Suprapubic skin (tissue), 4 donors: ENCODE results near the gene CAMSAP1. TPM values are rescaled to one million over a fixed set of nuclear protein-coding genes. Genes with fewer than 3 reads are reported as not detected.
A peak's percentile ranks its signal among the peaks of the same experiment; 100 is the strongest.

Experiments used
- DNase-seq, 2 donors: peaks; one replicate each; pipeline ENCODE4 v3.0.0-alpha.2; 2019; ENCODE audit warnings: low spot score in 2 of 2
- H3K27ac ChIP-seq: fragments of 200-600 bp; sonication (generic); one replicate; pipeline ENCODE4 v1.5.1; 2019
- H3K27me3 ChIP-seq: fragments of 200-600 bp; sonication (generic); one replicate; pipeline ENCODE4 v1.5.1; 2019
- H3K36me3 ChIP-seq: fragments of 200-600 bp; sonication (generic); one replicate; pipeline ENCODE4 v1.5.1; 2019
- H3K4me1 ChIP-seq: fragments of 200-600 bp; sonication (generic); one replicate; pipeline ENCODE4 v1.5.1; 2019
- H3K4me3 ChIP-seq: fragments of 200-600 bp; sonication (generic); one replicate; pipeline ENCODE4 v1.5.1; 2019; ENCODE audit warnings: mild to moderate bottlenecking
- H3K9me3 ChIP-seq: fragments of 200-600 bp; sonication (generic); one replicate; pipeline ENCODE4 v1.5.1; 2019
- EP300 ChIP-seq: sonication (generic); formaldehyde crosslinking; IDR thresholded peaks from one replicate; pipeline ENCODE4 v1.6.1; 2017; ENCODE audit warnings: antibody characterized with exemption
- POLR2A ChIP-seq, 2 donors: fragments of 450-650 bp; IDR thresholded peaks; one replicate each; pipeline ENCODE4 v1.6.1; 2017; ENCODE audit warnings: antibody characterized with exemption in 2 of 2, mild to moderate bottlenecking in 2 of 2, moderate library complexity in 2 of 2
- POLR2AphosphoS5 ChIP-seq, 3 donors: sonication (generic); formaldehyde crosslinking; IDR thresholded peaks; one replicate each; pipeline ENCODE4 v1.6.1; 2017; ENCODE audit warnings: antibody characterized with exemption in 3 of 3
- WGBS: methylation state at CpG from one replicate; pipeline ENCODE4 v1.1.5; 2018; 5-methylcytosine and 5-hydroxymethylcytosine counted together
- total RNA-seq, 4 donors: library from RNA; depleted of rRNA; stranded (reverse); fragments of >200 nt; gene quantifications; one replicate each; pipeline ENCODE4 v1.1.0, GENCODE V29; 2016
- TF ChIP-seq, protein P1 (sequence below), 2 donors: fragments of 200-600 bp in 1 of 2; fragments of 450-650 bp in 1 of 2; sonication (generic) in 1 of 2; IDR thresholded peaks; one replicate each; pipeline ENCODE4 v1.5.1; 2016 to 2019; ENCODE audit warnings: antibody characterized with exemption in 2 of 2, mild to moderate bottlenecking in 1 of 2, moderate library complexity in 1 of 2

CAMSAP1 gene
- total RNA-seq, 4 donors from 2014 or later, result 42.0 to 58.3 (median 54.9) TPM

DNA sequence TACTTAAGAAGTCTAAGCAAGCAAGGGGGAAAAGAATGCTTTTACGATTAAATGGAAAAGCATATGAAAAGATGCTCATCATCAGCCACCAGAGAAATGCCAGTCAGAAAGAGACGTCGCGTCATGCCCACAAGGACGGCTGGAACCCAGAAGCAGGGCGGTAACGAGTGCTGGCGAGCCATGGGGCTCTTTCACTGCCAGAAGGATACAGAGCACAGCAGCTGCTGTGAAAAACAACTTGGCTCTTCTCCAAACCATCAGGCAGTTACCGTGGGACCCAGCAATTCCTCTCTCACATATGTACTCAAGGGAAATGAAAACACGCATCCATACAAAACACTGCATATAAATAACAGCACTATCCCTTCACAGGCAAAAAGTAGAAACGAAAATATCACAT is 95.5 kb downstream of the CAMSAP1 start:
- WGBS, result 80% methylated on average over 11 of the region's 11 CpGs
- TF ChIP-seq POLR2AphosphoS5 (IDR thresholded peaks at IDR 0.05) (no peak), POLR2A (IDR thresholded peaks at IDR 0.05) (no peak), EP300 (no peak)
- TF ChIP-seq, protein P1, sequence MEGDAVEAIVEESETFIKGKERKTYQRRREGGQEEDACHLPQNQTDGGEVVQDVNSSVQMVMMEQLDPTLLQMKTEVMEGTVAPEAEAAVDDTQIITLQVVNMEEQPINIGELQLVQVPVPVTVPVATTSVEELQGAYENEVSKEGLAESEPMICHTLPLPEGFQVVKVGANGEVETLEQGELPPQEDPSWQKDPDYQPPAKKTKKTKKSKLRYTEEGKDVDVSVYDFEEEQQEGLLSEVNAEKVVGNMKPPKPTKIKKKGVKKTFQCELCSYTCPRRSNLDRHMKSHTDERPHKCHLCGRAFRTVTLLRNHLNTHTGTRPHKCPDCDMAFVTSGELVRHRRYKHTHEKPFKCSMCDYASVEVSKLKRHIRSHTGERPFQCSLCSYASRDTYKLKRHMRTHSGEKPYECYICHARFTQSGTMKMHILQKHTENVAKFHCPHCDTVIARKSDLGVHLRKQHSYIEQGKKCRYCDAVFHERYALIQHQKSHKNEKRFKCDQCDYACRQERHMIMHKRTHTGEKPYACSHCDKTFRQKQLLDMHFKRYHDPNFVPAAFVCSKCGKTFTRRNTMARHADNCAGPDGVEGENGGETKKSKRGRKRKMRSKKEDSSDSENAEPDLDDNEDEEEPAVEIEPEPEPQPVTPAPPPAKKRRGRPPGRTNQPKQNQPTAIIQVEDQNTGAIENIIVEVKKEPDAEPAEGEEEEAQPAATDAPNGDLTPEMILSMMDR (IDR thresholded peaks at IDR 0.05), result no peak
- H3K9me3 ChIP-seq, result no peaks in the 10 kb centered on the region
- no peak overlapping the region for H3K27ac ChIP-seq
- H3K4me3 ChIP-seq, result no peak overlapping the region
- no peaks in the 10 kb centered on the region for H3K27me3 ChIP-seq
- peaks cover 70% of the 10 kb centered on the region for H3K36me3 ChIP-seq
- peak in 1 of 2 donors; percentile 28 for DNase-seq
- no peaks in the 10 kb centered on the region for H3K4me1 ChIP-seq

DNA sequence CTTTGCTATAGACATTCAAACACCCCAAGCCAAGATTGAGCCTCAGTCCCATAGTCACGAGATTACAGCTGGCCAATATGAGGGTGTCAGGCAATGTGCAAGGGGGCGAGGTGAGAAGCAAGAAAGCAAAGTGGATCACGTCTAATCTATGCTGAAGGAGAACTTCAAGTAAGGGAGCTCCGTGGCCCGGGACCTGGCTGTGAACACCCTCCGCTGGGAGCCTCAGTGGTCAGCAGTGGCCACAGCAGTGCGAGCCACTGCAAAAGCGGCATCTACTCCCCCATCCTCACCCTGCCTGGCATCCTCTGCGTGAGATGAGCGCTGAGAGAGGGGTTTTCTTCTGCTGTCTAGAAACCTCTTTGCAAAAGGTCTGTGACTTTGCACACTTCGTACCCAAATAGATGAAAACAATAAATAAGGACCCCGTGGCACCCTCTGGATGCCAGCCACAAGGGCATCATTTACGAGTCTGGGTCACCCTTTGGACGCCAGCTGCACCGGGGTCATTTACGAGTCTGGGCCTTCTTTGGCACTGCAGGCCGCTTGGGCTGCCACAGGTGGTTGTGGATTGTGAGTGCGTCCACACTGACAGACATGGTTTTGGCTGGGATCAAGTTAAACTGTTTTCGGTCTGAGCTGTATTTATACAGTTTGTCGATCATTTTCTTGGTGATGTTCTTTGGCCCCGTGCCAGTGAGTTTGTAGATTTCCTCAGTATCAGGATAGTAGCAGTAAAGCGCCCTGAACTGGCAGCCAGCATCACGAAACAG is 96.4 kb downstream of the CAMSAP1 start:
- no peak overlapping the region for H3K27ac ChIP-seq
- H3K4me3 ChIP-seq, result no peak overlapping the region
- 92% methylated on average over 23 of the region's 23 CpGs for WGBS
- DNase-seq, result peak; percentile 49 to 60
- H3K9me3 ChIP-seq, result no peaks in the 10 kb centered on the region
- TF ChIP-seq, protein P1 (IDR thresholded peaks at IDR 0.05), result no peak
- TF ChIP-seq EP300 (no peak), POLR2AphosphoS5 (IDR thresholded peaks at IDR 0.05) (no peak), POLR2A (IDR thresholded peaks at IDR 0.05) (no peak)
- H3K36me3 ChIP-seq, result peaks cover 61% of the 10 kb centered on the region
- no peaks in the 10 kb centered on the region for H3K27me3 ChIP-seq
- no peaks in the 10 kb centered on the region for H3K4me1 ChIP-seq

DNA sequence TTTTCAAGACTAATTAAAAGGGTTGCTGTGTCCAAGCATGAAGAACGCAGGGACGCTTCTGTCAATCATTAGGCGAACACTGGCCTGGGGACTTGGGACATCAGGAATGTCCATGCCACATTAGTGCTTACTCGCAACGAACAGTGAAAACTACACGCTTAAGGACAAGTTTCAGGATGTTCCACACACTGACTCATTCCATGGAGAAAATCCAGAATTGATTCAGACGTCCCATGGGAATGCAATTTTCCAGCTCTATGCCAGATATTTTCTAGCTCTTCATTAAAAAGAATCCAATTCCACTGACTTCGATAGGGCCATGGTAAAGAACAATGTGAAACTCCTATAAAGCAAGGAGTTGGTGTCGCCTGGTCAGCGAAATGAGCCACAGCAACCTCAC is 98.2 kb downstream of the CAMSAP1 start:
- no peaks in the 10 kb centered on the region for H3K4me1 ChIP-seq
- H3K9me3 ChIP-seq, result no peaks in the 10 kb centered on the region
- no peaks in the 10 kb centered on the region for H3K27me3 ChIP-seq
- H3K36me3 ChIP-seq, result peaks cover 43% of the 10 kb centered on the region
- DNase-seq, result peak; percentile 29 to 35
- no peak overlapping the region for H3K4me3 ChIP-seq
- WGBS, result 86% methylated on average over 10 of the region's 10 CpGs
- TF ChIP-seq POLR2A (IDR thresholded peaks at IDR 0.05), result no peak
- TF ChIP-seq POLR2AphosphoS5 (IDR thresholded peaks at IDR 0.05), result no peak
- TF ChIP-seq, protein P1 (IDR thresholded peaks at IDR 0.05), result no peak
- no peak for TF ChIP-seq EP300
- no peak overlapping the region for H3K27ac ChIP-seq

DNA sequence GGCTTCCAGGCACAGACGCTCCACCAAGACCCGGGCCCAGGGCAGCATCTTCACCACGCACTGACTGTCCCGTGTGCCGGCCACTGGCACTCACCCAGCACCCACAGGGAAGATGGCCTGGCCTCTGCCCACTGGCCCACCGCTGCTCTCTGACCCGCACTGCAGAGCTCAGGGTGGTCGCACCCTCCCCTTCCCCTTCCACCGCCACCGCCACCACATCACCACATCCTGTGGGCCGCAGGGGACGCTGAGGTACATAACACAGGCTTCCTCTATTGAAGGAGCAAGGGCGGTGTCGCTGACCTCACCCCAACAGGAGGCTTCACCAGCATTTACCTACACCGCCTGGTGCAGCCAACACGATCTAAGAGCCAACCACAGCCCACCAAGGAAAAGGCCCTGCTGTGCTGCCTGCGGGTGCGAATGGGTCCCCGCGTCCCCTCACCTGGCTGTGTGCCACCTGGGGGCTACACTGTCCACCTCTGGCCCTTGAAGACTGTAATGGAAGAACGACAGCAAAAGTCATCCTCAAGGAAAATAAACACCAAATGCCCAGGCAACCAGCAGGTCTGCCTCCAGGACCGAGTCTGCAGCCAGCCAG is 101.8 kb downstream of the CAMSAP1 start:
- no peaks in the 10 kb centered on the region for H3K4me1 ChIP-seq
- H3K36me3 ChIP-seq, result peaks cover 7% of the 10 kb centered on the region
- H3K9me3 ChIP-seq, result no peaks in the 10 kb centered on the region
- no peak for DNase-seq
- TF ChIP-seq POLR2A (IDR thresholded peaks at IDR 0.05), result no peak
- no peak for TF ChIP-seq EP300
- no peak for TF ChIP-seq POLR2AphosphoS5 (IDR thresholded peaks at IDR 0.05)
- TF ChIP-seq, protein P1 (IDR thresholded peaks at IDR 0.05), result no peak
- no peak overlapping the region for H3K4me3 ChIP-seq
- 88% methylated on average over 22 of the region's 22 CpGs for WGBS
- no peak overlapping the region for H3K27ac ChIP-seq
- H3K27me3 ChIP-seq, result no peaks in the 10 kb centered on the region
